Left forelimb (tissue), 1 donor: ENCODE results near the gene DYNLRB1.

Source experiments
- DNase-seq: peaks from one replicate; pipeline ENCODE4 v3.0.0-alpha.2; 2018; ENCODE audit warnings: low spot score

DYNLRB1 gene

DNA sequence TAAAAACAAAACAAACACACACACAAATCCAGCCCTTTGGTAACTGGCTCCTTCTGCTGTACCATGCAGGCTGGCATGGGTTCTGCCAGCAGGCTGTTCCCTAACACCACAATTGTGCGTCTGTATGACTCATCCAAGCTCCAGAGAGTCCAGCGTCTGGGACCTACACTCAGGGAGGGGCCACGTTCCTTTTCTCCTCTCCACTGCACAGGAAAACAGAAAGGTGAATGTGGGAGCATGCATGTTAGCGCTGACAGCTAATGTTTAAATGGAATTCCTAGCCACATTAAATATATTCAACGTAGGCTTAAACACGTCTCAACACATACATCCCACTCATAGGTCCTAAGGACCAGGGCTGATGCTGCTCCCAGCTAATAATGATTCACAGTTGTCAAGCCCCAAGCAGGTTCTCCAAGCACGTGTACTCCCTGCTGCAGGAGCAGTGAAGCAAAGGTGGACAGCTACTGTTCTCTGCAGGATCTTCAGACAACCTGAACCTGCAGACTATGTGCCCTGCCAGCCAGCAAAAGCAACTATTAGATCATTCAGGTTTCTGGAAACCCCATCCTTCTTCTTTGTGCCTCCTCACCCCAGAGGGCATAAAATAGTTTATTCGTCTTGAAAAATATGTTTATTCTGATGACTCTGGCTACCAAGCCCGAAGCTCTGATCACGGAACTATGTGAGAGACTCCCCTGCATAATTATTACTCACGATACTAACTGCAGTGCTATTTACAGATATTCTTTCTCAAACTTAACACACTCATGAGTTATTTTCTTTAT is 63.2 kb downstream of the DYNLRB1 start:
- no peak for DNase-seq

DNA sequence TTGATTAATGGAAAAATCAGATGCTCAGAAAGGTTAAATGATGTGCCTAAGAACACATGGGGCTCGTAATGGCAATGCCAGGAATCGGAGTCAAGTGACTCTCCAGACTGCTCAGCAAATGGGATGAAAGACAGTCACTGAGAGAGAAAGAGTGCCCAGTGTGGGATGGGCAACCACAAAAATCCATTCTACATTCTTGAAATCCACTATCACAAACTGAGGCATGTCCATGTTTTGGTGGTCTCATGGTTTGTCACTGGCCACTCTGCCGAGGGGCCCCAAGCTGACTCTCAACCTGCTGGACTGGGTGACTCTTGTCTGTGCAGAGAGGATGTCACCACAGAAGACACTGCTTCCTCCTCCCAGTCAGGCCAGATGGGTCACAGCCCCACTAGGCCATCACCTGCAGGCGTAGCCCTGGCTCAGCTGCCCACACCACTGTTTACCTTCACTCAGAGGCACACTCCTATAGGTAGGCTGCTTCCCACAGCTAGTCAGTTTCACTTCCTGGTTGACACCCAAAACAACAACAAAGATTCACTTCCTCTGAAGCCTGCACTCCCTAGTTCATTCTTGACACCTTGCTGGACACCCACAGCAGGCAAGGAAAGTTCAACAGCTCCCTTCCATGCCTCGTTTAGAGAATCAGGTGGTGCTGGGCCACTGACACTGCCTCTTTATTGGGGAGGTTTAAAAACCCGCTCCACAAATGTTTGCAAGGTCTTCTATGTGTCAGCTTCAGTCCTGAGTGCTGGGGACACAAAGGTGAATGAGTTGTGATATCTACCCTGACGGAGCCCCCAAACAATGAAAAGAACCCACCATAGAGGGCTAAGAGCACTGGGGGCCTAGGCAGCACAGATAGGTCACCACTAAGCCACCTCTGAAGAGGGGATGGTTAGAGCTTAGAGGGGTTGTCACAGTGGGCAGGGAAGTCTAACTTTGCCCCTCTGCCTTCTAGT is 64.0 kb downstream of the DYNLRB1 start:
- no peak for DNase-seq

DNA sequence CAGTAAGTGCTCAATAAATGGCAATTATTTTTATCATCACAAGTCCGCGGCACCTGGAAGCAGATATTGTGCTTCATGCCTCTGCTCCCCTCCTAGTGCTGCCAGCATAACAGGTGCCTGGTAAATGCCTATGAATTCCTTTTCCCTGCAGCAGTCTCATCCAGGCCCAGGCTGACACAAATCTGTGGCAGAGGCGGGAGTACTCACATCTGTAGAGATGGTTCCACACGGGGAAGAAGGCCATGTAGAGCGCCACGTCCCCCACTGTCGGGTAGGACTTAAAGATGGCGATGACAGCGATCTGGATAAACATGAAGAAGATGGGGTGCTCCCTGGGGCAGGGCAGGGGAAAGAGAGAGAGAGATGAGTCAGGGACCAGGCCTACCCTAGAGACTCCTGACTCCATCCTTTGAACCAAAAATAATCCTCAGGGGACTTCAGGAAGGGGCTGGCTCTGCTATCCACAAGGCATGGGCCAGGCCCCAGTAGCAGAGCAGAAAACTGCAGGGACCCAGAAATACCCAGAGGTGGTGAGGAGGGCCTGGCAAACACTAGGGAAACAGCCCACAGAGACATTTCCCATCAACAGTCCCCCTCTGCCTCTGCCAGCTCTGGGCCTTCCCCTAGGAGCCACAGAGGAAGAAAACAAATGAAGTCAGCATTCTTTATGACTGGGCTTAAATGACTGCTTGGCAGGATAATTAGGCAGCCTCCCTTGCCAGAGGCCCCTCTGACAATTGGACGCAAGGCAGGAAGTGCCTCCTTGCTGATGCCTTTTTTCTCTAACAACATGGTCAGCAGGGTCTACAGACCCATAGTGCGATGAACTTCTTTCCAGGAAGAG is 65.3 kb downstream of the DYNLRB1 start:
- no peak for DNase-seq

DNA sequence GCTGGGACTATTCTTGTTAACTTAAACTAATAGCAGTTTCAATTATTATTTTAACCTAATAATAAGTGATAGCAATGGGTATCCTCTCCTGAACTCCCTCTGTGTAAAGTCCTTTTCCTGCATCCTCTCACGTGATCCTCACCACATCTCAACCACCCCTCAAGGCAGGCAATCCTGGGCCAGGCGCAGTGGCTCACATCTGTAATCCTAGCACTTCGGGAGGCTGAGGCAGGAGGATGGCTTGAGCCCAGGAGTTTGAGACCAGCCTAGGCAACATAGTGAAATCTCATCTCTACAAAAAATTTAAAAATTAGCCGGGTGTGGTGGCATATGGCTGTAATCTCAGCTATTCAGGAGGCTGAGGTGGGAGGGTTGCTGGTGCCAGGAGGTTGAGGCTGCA is 66.0 kb downstream of the DYNLRB1 start:
- no peak for DNase-seq

DNA sequence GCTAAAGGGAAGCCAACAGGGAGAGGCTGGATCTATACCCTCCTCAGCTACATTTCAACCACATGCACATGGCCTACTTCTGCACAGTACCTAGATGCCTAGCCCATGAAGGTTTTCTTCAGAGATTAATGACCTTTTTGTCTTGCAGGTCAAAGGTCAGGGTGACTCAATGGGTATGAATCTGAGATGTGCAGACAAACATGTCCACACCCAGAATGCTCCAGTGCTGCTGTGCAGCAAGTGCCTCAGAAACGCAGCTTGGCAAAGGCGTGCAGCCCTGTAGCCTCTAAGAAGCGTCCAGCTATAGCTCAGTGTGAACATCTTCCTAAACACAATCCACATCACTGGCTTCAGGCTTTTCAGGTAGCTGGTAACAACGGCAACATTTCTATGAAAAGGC is 66.7 kb downstream of the DYNLRB1 start:
- DNase-seq, result no peak

DNA sequence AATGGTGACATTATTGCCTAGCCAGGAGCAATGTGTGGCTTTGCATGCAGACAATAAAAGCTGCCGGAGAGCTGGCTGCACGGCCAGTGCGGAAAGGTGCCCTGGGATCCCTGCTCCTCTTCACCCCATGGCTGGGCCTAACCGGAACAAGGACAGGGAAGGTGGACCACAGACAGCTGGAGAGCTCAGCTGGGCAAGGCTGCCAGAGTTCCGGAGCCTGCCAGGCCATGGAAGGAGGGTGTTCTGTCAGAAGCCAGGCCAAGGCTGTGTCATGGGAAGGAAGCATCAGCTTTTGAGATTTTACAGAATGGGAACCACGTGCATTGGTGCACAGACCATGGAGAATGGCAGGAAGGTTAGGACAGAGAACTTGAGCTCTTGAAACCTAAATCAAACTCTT is 67.3 kb downstream of the DYNLRB1 start:
- DNase-seq, result no peak

DNA sequence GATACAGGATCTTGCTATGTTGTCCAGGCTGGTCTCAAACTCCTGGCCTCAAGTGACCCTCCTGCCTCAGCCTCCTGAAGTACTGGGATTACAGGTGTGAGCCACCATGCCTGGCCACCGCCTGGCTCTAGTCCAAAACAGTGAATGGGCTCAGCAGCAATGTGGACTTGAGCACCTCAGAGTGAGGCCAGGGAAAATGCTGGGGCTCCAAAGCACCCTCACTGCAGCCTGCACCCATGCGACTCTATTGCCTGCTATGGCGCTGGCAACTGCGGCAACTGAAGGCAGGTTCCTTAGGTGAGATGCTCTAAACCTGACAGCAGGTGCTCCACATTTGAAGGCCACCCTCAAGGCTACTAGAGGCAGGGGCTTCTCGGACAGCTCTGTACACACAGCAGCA is 68.8 kb downstream of the DYNLRB1 start:
- DNase-seq, result no peak

DNA sequence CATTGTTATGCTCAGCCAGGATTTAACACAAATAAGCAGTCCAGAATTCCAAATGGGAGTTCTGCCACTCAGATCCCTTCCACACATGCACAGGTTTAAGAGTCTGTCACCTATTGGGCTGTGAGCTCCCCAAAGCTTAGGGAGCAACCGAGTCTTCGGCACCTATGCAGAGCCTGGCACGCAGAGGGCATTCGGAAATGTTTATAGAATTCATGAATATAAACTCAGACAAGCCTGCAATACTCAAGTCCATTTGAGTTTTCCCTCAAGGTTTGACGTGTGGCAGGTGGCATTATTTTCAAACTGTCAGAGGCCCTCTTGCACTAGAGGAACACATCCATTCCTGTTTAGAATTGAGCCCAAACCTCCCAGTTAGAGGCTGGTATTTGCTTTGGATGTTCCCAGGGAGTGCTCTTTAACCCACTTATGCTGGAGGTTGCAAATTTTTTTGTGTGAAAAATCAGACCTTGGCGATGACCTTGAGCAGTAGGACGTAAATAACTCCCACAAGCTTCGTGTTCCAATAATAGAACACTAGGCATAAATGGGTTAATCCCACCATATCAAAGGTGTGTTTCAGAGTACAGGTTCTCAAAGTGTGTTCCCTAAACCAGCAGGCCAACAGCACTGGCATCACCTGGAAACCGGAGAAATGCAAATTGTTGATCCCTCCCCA is 70.4 kb downstream of the DYNLRB1 start:
- DNase-seq, result no peak
